ENCODE results near the gene PCDHAC1.

Gene PCDHAC1

DNA sequence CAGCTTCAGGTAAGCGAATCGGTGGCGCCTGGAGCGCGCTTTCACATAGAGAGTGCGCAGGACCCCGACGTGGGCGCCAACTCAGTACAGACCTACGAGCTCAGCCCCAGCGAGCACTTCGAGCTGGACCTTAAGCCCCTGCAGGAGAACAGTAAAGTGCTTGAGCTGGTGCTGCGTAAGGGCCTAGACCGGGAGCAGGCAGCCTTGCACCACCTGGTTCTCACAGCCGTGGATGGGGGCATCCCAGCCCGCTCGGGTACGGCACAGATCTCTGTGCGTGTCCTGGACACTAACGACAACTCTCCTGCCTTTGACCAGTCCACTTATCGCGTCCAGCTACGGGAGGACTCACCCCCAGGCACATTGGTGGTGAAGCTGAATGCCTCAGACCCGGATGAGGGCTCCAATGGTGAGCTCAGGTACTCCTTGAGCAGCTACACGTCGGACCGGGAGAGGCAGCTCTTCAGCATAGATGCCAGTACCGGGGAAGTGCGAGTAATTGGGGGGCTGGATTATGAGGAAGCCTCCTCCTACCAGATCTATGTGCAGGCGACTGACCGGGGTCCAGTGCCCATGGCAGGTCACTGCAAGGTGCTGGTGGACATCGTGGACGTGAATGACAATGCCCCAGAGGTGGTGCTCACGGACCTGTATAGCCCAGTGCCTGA lies 41.3 kb downstream of the PCDHAC1 start:
- ATAC-seq, result no peak

DNA sequence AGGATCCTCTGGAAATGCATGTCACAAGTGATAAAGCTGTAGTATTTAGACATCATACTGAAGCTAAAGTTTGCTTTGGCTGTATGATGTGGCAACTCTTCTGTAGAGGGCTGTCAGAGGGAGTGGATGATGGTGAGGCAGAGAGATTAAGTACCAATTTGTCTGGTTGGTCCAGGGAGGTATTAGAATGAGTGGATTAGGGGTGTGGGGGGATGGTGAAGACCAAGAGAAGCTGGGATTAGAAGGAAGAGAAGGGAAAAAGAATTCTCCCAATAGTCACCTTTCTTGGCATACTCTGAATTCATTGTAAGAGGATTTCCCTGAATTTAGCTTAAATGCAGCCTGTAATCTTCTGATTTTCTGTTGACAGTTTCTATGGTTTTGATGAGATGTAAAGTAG lies 43.8 kb downstream of the PCDHAC1 start:
- ATAC-seq, result no peak

DNA sequence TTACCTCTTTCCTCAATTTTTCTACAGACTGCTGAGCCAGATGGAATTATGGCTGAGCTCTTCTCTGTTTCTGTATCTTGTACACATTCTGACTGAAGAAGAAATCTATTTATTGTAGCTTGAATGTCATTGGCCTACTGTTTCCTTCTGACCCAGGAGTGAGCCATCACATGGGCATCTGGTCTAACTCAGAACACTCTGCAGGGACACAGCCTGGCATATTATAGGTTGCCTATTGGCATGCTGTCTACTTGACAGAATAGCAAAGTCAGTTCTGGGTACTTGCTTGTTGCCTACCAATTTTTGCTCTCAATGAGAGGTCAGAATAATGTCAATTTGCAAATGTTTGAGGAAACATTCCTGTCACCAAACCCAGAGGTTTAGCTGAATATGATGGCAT lies 47.5 kb downstream of the PCDHAC1 start:
- ATAC-seq, result no peak

DNA sequence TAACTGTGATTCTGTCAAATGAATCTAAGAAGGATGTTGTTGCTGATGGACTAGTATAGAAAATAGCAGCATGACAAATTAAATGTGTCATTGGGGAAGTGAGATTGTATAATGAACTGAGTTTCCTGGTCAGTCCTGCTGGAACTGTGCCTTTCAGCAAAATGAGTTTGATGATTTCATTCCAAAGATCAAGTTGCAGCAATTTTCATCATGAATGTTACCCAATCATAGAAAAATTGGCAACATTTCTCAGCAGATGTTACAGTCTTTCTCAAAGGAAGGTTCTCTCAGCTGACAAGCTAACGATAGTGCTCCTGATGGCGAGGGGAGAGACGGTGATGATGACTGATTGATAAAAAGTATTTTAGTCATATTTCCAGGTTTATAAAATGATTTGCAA lies 50.9 kb downstream of the PCDHAC1 start:
- no peak for ATAC-seq

DNA sequence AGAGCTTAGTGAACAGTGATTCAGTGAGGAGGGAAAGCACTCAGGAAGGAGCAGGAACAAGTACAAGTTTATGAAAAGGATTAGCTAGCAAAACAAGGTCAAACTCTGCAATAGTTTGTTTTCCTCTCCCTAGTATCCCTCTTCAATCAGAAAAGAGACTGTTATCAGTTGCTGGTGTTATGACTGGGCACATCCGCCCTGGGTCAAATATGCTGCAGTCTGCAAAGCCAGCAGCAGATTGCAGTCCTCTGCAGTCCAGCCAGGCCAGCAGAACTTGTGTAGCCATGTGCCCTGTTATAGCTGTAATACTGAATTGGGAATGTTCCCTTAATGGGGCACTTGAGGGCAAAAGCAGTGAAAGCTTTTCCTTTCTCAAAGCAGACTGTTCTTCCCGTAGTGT lies 52.2 kb downstream of the PCDHAC1 start:
- ATAC-seq, result no peak

DNA sequence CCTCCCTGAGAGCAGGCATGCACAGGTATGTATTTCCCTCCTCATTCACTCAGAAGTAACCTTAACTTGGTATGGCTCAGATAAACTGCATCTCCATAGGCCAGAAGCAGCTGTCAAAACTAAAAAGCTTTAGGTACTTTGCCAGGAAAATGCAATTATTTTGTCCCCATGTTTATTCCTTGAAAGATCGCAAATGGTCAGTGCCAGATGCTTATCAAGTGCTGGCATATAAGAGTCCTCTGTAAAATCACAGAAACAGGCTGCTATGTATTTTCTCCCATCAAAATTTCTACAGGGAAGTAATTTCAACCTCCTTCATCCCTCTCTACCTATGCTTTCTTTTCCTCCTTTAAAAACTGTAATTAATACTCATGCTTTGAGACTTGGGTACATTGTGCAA lies 52.9 kb downstream of the PCDHAC1 start:
- ATAC-seq, result no peak
